ENCODE data around the gene KRTAP10-4.
"Not testable (repeated sequence)": the region's sequence is repeated elsewhere in the genome, so short reads cannot be mapped to it uniquely, and the experiment has no call there.

The KRTAP10-4 gene

DNA sequence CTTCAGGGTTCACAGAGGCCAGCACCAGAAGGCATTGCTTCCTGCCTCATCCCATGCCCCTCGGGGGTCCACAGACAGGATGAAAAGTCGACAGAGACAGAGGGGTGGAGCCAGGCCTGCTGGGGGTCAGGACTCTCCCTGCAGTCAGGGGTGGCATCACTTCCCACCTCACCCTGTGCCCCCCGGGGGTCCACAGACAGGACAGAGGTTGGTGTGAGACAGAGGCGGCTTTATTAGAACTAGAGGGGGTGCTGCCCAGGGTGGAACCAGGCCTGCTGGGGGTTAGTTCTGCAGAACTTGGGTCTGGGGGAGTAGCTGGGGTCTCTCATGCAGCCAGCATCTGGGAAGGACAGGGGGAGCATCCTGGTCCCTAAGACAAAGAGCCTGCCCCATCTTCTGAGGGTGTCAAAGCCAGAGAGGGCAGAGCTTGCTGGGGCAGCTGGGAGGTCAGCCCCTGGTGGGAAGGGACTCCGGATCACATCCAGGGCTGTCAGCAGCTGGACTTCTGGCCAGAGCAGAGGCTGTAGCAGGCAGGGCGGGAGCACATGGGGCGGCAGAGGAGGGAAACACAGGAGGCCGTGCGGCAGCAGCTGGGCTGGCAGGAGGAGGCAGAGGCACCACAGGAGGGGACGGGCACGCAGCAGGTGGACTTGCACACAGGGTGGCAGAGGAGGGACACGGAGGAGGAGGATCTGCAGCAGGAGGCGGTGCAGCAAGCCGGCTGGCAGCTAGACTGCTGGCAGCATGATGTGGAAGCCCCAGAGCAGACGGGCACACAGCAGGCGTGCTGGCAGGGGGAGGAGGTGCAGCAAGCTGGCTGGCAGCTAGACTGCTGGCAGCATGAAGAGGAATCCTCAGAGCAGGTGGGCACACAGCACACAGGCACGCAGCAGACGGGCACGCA lies 17.6 kb downstream of the KRTAP10-4 start:
- not testable (repeated sequence) for H2AFZ ChIP-seq (ENCODE audit: low read length); H3K9ac ChIP-seq (ENCODE audit: low read depth, low read length, poor library complexity); H3K27ac ChIP-seq (replicated peaks; ENCODE audit: low read length); H4K91ac ChIP-seq (ENCODE audit: low read depth, low read length, poor library complexity); H3K4me1 ChIP-seq (ENCODE audit: control insufficient read depth in 2 of 2, insufficient read depth in 1 of 2, low read depth in 1 of 2, low read length in 2 of 2); H3K4me2 ChIP-seq (ENCODE audit: insufficient read depth, low read length, poor library complexity, severe bottlenecking); H2BK5ac ChIP-seq (ENCODE audit: low read length); H3K27me3 ChIP-seq (ENCODE audit: control insufficient read depth in 3 of 3, insufficient read depth in 3 of 3, low read depth in 1 of 3, low read length in 3 of 3); H2BK120ac ChIP-seq (ENCODE audit: low read depth, low read length); H3K4ac ChIP-seq (ENCODE audit: low read length); H3K36me3 ChIP-seq (replicated peaks in 1 of 2; ENCODE audit: control insufficient read depth in 2 of 2, insufficient read depth in 2 of 2, low read length in 2 of 2); H3K79me1 ChIP-seq (ENCODE audit: low read depth, low read length); H4K8ac ChIP-seq (ENCODE audit: low read depth, low read length); H2BK15ac ChIP-seq (ENCODE audit: low read length); DNase-seq (ENCODE audit: low spot score); H3K9me3 ChIP-seq (replicated peaks in 1 of 2; ENCODE audit: control insufficient read depth in 2 of 2, insufficient read depth in 1 of 2, low read depth in 1 of 2, low read length in 2 of 2); H3K4me3 ChIP-seq (ENCODE audit: low read length in 2 of 2)
- Histone ChIP-seq H3K23ac (ENCODE audit: low read depth, low read length, poor library complexity) (peak overlapping the region; percentile 73), H2BK12ac (ENCODE audit: low read length) (peak overlapping the region; percentile 94), H3K18ac (ENCODE audit: low read length) (peak overlapping the region; percentile 87), H2AK5ac (ENCODE audit: low read depth, low read length) (peak overlapping the region; percentile 75), H3K14ac (ENCODE audit: low read length) (peak overlapping the region; percentile 89)
- WGBS, 2 donors (ENCODE audit: extremely low coverage in 2 of 2, insufficient read length in 2 of 2, insufficient replicate concordance in 1 of 2): no CpG with 5 or more reads among the region's 19 CpGs

- not testable (repeated sequence) for H3K4me2 ChIP-seq (ENCODE audit: insufficient read depth, low read length, poor library complexity, severe bottlenecking); H2BK15ac ChIP-seq (ENCODE audit: low read length); H3K4ac ChIP-seq (ENCODE audit: low read length); DNase-seq (ENCODE audit: low spot score); H3K9ac ChIP-seq (ENCODE audit: low read depth, low read length, poor library complexity); H2AFZ ChIP-seq (ENCODE audit: low read length); H3K27me3 ChIP-seq (ENCODE audit: control insufficient read depth in 3 of 3, insufficient read depth in 3 of 3, low read depth in 1 of 3, low read length in 3 of 3); H3K9me3 ChIP-seq (replicated peaks in 1 of 2; ENCODE audit: control insufficient read depth in 2 of 2, insufficient read depth in 1 of 2, low read depth in 1 of 2, low read length in 2 of 2); H3K27ac ChIP-seq (replicated peaks; ENCODE audit: low read length); H3K36me3 ChIP-seq (replicated peaks in 1 of 2; ENCODE audit: control insufficient read depth in 2 of 2, insufficient read depth in 2 of 2, low read length in 2 of 2); H4K8ac ChIP-seq (ENCODE audit: low read depth, low read length); H2BK120ac ChIP-seq (ENCODE audit: low read depth, low read length); H3K79me1 ChIP-seq (ENCODE audit: low read depth, low read length); H3K4me1 ChIP-seq (ENCODE audit: control insufficient read depth in 2 of 2, insufficient read depth in 1 of 2, low read depth in 1 of 2, low read length in 2 of 2); H2BK5ac ChIP-seq (ENCODE audit: low read length); H4K91ac ChIP-seq (ENCODE audit: low read depth, low read length, poor library complexity); H3K4me3 ChIP-seq (ENCODE audit: low read length in 2 of 2)
- peak overlapping the region; percentile 94 for H2BK12ac ChIP-seq (ENCODE audit: low read length)
- peak overlapping the region; percentile 75 for H2AK5ac ChIP-seq (ENCODE audit: low read depth, low read length)
- no CpG with 5 or more reads among the region's 4 CpGs for WGBS, 2 donors (ENCODE audit: extremely low coverage in 2 of 2, insufficient read length in 2 of 2, insufficient replicate concordance in 1 of 2)
- peak overlapping the region; percentile 89 for H3K14ac ChIP-seq (ENCODE audit: low read length)
- peak overlapping the region; percentile 73 for H3K23ac ChIP-seq (ENCODE audit: low read depth, low read length, poor library complexity)
- peak overlapping the region; percentile 87 for H3K18ac ChIP-seq (ENCODE audit: low read length)
Measured at GRCh38 chr21:44591801-44592130, 18.2 kb downstream of the KRTAP10-4 start.

GRCh38 chr21:44592446-44593311 lies 19.1 kb downstream of the KRTAP10-4 start, which contains the start of gene KRTAP10-6:
TSS of gene KRTAP10-6 (minus strand) at chr21:44592505. CDS start at chr21:44592484, 21 bp downstream.
- Histone ChIP-seq H4K8ac (ENCODE audit: low read depth, low read length) (peak within 1 kb of the TSS; percentile 43), H3K79me1 (ENCODE audit: low read depth, low read length) (peaks cover 3% of the 10 kb centered on the region), H2AK5ac (ENCODE audit: low read depth, low read length) (peak within 1 kb of the TSS; percentile 99), H2BK15ac (ENCODE audit: low read length) (peak within 1 kb of the TSS; percentile 87), H3K36me3 (replicated peaks in 1 of 2; ENCODE audit: control insufficient read depth in 2 of 2, insufficient read depth in 2 of 2, low read length in 2 of 2) (no peaks in the 10 kb centered on the region), H3K4me3 (ENCODE audit: low read length in 2 of 2) (no peak within 1 kb of the TSS), H2BK5ac (ENCODE audit: low read length) (peak within 1 kb of the TSS; percentile 75), H3K27ac (replicated peaks; ENCODE audit: low read length) (no peak within 1 kb of the TSS), H3K18ac (ENCODE audit: low read length) (peak within 1 kb of the TSS; percentile 100), H4K91ac (ENCODE audit: low read depth, low read length, poor library complexity) (no peak within 1 kb of the TSS), H3K14ac (ENCODE audit: low read length) (peak within 1 kb of the TSS; percentile 89), H2AFZ (ENCODE audit: low read length) (peak within 1 kb of the TSS; percentile 72), H3K9me3 (replicated peaks in 1 of 2; ENCODE audit: control insufficient read depth in 2 of 2, insufficient read depth in 1 of 2, low read depth in 1 of 2, low read length in 2 of 2) (peaks cover 0 to 3% of the 10 kb centered on the region in 2 donors), H3K27me3 (ENCODE audit: control insufficient read depth in 3 of 3, insufficient read depth in 3 of 3, low read depth in 1 of 3, low read length in 3 of 3) (no peaks in the 10 kb centered on the region), H3K4ac (ENCODE audit: low read length) (peak within 1 kb of the TSS; percentile 1), H3K23ac (ENCODE audit: low read depth, low read length, poor library complexity) (peak within 1 kb of the TSS; percentile 73), H3K4me2 (ENCODE audit: insufficient read depth, low read length, poor library complexity, severe bottlenecking) (no peak within 1 kb of the TSS), H2BK12ac (ENCODE audit: low read length) (peak within 1 kb of the TSS; percentile 98), H2BK120ac (ENCODE audit: low read depth, low read length) (peak within 1 kb of the TSS; percentile 38), H3K4me1 (ENCODE audit: control insufficient read depth in 2 of 2, insufficient read depth in 1 of 2, low read depth in 1 of 2, low read length in 2 of 2) (peaks cover 3 to 6% of the 10 kb centered on the region in 2 donors), H3K9ac (ENCODE audit: low read depth, low read length, poor library complexity) (no peak within 1 kb of the TSS)
- no CpG with 5 or more reads among the region's 33 CpGs for WGBS, 2 donors (ENCODE audit: extremely low coverage in 2 of 2, insufficient read length in 2 of 2, insufficient replicate concordance in 1 of 2)
- DNase-seq (ENCODE audit: low spot score): no peak

Measured in neuronal stem cell (in vitro differentiated cells).